ENCODE results near the gene GALNT5. TPM values are rescaled to one million over a fixed set of nuclear protein-coding genes. Genes with fewer than 3 reads are reported as not detected.
A peak's percentile ranks its signal among the peaks of the same experiment; 100 is the strongest.

The GALNT5 gene
- total and polyA plus RNA-seq, 2 donors (not counting 1 experiment from before 2014, with no cell fraction given): 63.7 to 199 TPM

- Histone ChIP-seq H3K27ac (ENCODE audit: insufficient read depth, low read length) (no peak overlapping the region), H3K9ac (ENCODE audit: insufficient read depth, low read length) (no peak overlapping the region), H3K4me2 (ENCODE audit: extremely low read depth, insufficient read depth, low read length) (no peak overlapping the region), H3K36me3 (ENCODE audit: control insufficient read depth, insufficient read depth, low read length) (no peaks in the 10 kb centered on the region), H3K4me1 (ENCODE audit: control insufficient read depth, extremely low read depth, insufficient read depth, low read length) (no peaks in the 10 kb centered on the region), H3K27me3 (ENCODE audit: control insufficient read depth, insufficient read depth, low read length) (no peaks in the 10 kb centered on the region), H4K20me1 (ENCODE audit: control insufficient read depth, extremely low read depth, insufficient read depth, low read length) (no peaks in the 10 kb centered on the region), H3K4me3 (replicated peaks in 1 of 4; ENCODE audit: control extremely low read depth in 1 of 4, insufficient read depth in 1 of 4, low read depth in 3 of 4, low read length in 4 of 4) (no peak overlapping the region), H2AFZ (ENCODE audit: low read length) (peak overlapping the region; percentile 25), H3K9me3 (ENCODE audit: control insufficient read depth, insufficient read depth, low read depth, low read length) (no peaks in the 10 kb centered on the region), H3K79me2 (ENCODE audit: control insufficient read depth, insufficient read depth, low read length) (no peaks in the 10 kb centered on the region)
- TF ChIP-seq CTCF (conservative IDR thresholded peaks at IDR 0.05 in 1 of 2, IDR thresholded peaks at IDR 0.05 in 1 of 2; ENCODE audit: low read depth in 1 of 2, low read length in 2 of 2): peak; percentile 87 to 99
- no peak for TF ChIP-seq EZH2 (IDR thresholded peaks at IDR 0.05; ENCODE audit: low read length, missing control alignments)
- peak; percentile 45 to 74 for DNase-seq (ENCODE audit: low read depth in 2 of 2)
Observed at GRCh38 chr2:157327621-157328500, 70.4 kb downstream of the GALNT5 start.

DNA sequence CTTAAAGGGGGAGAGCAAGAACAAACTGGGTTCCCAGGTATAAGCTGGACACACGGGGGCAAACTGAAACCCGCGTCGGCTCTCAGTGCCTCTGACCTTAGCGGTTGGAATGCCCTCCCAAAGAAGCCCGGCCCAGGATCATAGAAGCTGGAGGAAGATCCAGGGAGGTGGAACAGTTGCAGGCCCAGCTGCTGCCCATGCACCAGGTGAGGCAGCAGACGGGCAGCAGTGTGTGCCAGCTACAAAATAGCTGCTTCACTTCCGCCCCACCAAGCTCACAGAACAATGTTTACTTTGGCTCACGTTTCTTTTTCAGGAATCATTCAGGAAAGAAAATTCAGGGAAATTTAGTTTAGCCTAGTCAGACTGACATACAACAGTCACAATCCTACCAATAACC is 72.0 kb downstream of the GALNT5 start:
- TF ChIP-seq CTCF (conservative IDR thresholded peaks at IDR 0.05 in 1 of 2, IDR thresholded peaks at IDR 0.05 in 1 of 2; ENCODE audit: low read depth in 1 of 2, low read length in 2 of 2) (no peak), EZH2 (IDR thresholded peaks at IDR 0.05; ENCODE audit: low read length, missing control alignments) (no peak)
- DNase-seq (ENCODE audit: low read depth in 2 of 2): no peak
- Histone ChIP-seq H2AFZ (ENCODE audit: low read length) (no peak overlapping the region), H3K4me2 (ENCODE audit: extremely low read depth, insufficient read depth, low read length) (no peak overlapping the region), H3K9me3 (ENCODE audit: control insufficient read depth, insufficient read depth, low read depth, low read length) (no peaks in the 10 kb centered on the region), H3K4me3 (replicated peaks in 1 of 4; ENCODE audit: control extremely low read depth in 1 of 4, insufficient read depth in 1 of 4, low read depth in 3 of 4, low read length in 4 of 4) (no peak overlapping the region), H3K9ac (ENCODE audit: insufficient read depth, low read length) (no peak overlapping the region), H3K27ac (ENCODE audit: insufficient read depth, low read length) (no peak overlapping the region), H3K36me3 (ENCODE audit: control insufficient read depth, insufficient read depth, low read length) (no peaks in the 10 kb centered on the region), H3K27me3 (ENCODE audit: control insufficient read depth, insufficient read depth, low read length) (no peaks in the 10 kb centered on the region), H4K20me1 (ENCODE audit: control insufficient read depth, extremely low read depth, insufficient read depth, low read length) (no peaks in the 10 kb centered on the region), H3K4me1 (ENCODE audit: control insufficient read depth, extremely low read depth, insufficient read depth, low read length) (no peaks in the 10 kb centered on the region), H3K79me2 (ENCODE audit: control insufficient read depth, insufficient read depth, low read length) (no peaks in the 10 kb centered on the region)

GRCh38 chr2:157333304-157334047 is 76.0 kb downstream of the GALNT5 start:
- no peaks in the 10 kb centered on the region for H3K27me3 ChIP-seq (ENCODE audit: control insufficient read depth, insufficient read depth, low read length)
- no peak overlapping the region for H3K9ac ChIP-seq (ENCODE audit: insufficient read depth, low read length)
- no peak overlapping the region for H2AFZ ChIP-seq (ENCODE audit: low read length)
- H3K9me3 ChIP-seq (ENCODE audit: control insufficient read depth, insufficient read depth, low read depth, low read length): no peaks in the 10 kb centered on the region
- no peaks in the 10 kb centered on the region for H3K4me1 ChIP-seq (ENCODE audit: control insufficient read depth, extremely low read depth, insufficient read depth, low read length)
- no peak overlapping the region for H3K4me2 ChIP-seq (ENCODE audit: extremely low read depth, insufficient read depth, low read length)
- no peak for TF ChIP-seq EZH2 (IDR thresholded peaks at IDR 0.05; ENCODE audit: low read length, missing control alignments)
- TF ChIP-seq CTCF (conservative IDR thresholded peaks at IDR 0.05 in 1 of 2, IDR thresholded peaks at IDR 0.05 in 1 of 2; ENCODE audit: low read depth in 1 of 2, low read length in 2 of 2): no peak
- H3K79me2 ChIP-seq (ENCODE audit: control insufficient read depth, insufficient read depth, low read length): no peaks in the 10 kb centered on the region
- no peak for DNase-seq (ENCODE audit: low read depth in 2 of 2)
- no peaks in the 10 kb centered on the region for H3K36me3 ChIP-seq (ENCODE audit: control insufficient read depth, insufficient read depth, low read length)
- no peaks in the 10 kb centered on the region for H4K20me1 ChIP-seq (ENCODE audit: control insufficient read depth, extremely low read depth, insufficient read depth, low read length)
- no peak overlapping the region for H3K27ac ChIP-seq (ENCODE audit: insufficient read depth, low read length)
- H3K4me3 ChIP-seq (replicated peaks in 1 of 4; ENCODE audit: control extremely low read depth in 1 of 4, insufficient read depth in 1 of 4, low read depth in 3 of 4, low read length in 4 of 4): no peak overlapping the region
